GM18520 (cell line): ENCODE measurements around the gene ASTN1.

Source experiments
- ATAC-seq: cut with Tn5 transposase; IDR thresholded peaks from one replicate; pipeline ENCODE4 v1.9.1; 2021; ENCODE audit not compliant: unreplicated experiment

The ASTN1 gene

DNA sequence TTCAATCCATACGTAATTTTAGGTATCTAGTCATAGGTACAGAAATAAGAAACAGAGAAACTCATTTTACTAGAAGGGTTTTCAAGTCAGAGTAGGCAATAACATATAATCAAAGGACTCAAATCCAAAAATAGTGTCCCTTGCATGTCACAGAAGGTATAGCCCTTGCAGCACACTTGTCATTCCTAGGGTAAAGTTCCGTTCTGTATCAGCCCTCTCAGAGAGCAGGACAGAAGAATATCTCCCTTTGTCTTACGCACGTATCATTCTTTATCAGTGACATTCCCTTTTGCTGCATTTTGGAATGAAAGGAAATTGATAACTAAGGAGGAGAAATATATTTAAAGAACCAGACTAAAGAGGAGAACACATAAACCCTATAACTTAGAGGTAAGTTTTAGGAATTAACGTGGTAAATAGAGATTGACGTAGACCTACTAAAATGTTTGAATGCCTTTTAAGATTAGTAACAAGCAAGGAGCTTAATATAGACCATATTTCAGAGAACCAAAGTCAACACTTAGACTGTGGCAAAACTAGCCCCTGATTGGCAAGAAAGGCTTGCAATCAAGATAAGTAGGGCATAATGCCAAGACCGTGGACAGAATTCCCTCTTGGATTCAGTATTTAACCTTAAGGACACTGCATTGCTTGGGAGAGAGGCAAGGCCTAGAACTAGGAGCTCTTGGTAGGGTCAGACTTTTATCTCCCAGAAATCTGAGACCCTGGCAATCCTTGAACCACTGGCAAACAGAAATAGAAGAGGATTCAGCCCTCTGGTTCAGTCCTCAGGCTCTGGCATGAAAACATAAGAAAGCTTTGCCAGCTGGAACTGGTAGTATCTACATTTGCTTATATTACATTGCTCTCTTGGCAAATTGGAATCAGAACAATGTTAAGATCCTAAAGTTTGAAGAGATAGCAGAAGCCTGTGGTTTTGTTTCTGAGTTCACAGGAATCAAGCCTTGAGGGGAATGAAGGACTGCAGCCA is 232.1 kb downstream of the ASTN1 start:
- no peak for ATAC-seq

DNA sequence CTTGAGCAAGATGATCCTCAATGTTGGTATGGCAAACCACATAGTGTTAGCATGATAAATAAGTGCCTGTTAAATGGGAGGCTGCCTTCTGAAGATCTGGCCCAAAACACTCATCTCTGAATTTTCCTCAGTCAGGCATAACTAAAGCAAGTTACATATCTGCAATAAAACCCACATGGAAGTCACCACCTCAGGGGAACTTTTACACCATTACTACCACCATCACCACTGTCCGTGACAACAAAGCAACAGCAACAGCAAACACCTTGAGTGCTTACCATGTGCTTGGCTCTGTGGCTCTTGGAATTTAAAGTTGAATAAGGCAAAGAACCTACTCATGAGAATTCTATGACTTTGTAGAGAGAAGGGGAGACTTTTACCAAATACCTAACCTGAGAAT is 233.0 kb downstream of the ASTN1 start:
- no peak for ATAC-seq

DNA sequence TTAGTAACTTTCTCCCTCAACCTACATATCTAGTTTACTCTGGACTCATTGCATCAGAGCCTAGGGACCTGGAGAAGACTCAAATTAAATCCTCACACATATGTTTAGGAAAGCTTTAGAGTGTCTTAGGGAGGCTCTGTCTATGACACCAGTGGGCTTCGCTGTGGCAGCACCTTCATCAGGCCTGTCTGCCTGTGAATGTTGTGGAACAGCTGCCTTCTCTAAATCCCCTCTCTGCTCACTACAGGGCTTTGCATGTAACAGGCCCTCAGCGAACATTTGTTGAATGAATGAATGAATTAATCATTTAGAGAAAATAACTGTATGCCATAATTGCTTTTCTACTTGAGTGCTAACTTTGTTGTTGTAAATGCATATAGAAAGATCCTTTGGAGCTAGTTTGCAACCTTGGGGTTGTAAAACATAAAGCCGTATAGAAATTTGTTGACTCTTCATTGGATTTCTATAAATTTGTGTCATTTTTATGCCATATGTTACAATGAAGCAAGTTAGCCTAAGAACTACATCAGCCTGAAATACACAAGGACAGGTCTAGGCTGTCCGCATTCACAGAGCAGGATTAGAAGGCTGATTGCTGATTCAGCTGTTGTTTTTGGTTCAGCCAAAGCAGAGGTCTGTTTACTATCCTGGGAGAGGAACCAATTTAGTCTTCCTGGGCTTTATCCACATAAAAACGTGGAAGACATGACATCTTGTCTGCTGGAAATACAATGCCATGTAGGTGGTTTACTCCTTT is 238.0 kb downstream of the ASTN1 start:
- no peak for ATAC-seq

DNA sequence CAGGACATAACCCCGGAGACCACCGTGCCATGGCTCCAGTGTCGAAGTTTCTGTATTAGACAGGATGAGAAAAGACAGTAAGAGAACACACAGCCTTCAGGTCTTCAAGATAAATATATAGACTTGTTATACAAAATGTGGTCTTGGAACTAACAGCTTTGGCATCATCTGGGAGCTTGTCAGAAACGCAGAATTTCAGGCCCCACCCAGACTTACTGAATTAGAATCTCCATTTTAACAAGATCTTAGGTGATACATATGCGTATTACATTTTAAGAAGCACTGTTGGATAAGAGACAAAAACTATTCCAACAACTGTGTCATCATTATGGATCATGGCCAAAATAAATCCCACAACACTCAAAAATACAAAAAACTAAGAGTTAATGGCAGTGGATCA is 239.3 kb downstream of the ASTN1 start:
- no peak for ATAC-seq

DNA sequence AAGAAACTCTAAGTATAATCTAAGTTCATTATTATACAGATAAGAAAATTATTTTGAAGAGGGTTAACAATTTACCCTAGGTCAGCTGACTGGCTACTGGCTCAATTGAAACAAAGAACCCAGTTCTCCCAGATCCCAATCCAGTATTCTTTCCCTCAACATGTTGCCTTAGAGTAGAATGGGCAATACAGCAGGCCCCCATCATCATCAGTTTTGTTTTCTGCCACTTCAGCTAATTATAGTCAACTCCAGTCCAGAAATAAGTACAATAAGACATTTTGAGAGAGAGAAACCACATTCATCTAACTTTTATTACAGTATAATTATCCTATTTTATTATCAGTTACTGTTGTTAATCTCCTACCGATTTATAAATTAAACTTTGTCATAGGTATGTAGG is 241.2 kb downstream of the ASTN1 start:
- no peak for ATAC-seq

DNA sequence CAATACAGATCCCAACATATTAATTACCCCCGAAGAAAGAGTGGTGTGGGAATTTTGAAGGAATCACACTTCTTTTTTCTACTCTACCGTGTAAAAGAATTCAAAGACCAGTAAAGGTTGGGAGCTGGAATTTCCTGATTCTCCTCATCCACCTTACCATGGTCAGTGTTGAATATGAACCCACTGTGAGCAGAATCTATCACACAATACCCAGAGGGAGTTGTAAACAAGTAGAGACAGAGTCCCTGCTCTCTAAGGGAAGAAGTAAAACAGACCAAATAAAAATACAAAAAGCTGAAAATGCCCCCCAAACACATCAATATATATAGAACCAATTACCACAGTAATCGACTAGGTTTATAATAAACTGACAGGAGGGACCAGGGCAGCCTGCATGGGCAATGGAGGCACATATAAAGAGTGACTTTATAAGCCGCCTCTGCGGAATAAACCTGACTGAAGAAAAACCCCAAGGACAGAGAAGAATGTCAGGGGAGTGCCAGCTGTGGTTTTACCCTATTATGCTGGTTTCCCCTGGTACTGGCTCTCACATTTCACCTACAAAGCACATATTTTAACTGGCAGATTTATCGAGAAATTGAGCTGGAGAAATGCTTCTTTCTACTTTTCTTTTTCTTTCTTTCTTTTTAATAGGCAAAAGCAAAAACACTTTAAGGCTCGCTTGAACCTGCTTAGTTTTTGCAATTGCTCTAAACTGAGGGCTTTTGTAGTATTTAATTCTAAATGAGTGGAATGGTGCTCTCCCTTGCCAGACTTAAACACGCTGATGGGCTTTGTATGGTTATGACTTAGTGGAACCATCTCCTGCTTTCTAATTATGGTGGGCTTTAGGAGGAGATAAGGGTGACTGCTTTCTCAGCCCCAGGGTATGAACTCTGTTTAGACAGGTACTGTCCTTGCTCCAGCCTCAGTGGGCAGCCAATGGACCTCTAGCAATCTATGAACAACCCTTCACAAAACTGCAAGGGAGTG is 244.8 kb downstream of the ASTN1 start:
- no peak for ATAC-seq

DNA sequence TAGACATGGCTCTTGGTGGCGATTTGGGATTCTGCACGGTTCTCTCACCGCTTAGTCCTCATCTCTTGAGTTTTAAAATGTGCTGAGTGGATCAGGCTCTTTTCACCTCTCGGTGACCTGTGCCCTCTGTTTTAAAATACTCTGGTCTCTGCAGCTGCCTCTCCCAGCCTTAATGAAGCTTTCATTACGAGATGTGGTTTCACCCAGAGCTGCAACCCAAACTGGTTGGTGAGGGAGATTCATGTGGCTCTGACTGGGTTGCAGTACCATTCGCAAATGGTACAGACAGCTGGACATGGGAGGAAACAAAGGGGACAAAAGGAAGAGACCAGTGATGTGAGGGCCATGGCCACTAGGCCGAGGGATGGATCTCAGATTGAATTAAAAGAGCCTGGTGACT is 258.9 kb downstream of the ASTN1 start:
- ATAC-seq, result no peak

DNA sequence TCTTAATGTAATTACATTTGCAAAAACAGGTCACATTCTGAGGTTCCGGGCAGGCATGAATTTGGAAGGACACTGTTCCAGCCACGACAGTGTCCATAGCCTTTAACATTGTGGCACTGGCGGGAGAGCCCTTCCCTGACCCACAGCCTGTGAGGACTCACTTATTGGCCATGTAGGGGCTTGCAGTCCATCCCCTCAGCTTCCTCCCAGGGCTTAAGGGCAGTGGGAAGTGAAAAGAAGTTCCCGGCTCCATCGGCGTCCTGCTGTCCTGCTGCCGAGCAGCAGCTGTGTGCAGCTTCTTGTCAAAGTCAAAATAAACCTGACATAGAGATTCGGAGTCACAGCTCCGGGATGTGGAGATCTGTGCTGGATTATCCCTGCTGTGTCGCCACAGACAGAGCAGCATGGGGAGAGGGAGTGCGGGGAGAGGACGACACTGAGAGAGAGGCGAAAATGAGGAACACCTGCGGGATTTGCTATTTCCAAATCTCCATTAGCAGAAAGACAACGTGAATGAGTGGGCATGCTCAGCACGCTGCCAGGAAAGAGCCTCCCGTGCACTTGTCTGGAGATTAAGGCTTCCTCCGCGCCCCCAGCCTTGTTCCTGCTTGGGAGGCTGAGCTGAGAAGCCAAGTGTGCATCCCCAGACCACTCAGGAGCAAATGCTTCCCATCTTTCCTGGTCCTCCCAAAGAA is 260.3 kb downstream of the ASTN1 start:
- no peak for ATAC-seq

DNA sequence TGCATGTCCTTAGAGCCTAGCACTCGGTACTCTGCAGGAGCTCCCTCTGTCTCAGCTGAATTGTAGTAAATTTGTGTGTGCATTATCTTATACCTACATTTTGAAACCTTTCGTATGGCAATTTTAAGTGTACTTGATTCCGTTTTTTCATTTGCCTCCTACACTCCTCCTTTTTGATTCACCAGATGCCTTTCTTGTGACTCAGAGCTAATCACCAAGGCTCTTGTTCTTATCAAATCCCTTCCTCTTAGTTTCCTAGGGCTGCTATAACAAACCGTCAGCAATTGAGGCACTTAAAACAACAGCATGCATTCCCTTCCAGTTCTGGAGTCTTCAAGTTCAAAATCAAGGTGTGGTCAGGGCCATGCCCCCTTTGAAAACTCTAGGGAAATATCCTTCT is 261.0 kb downstream of the ASTN1 start:
- ATAC-seq, result no peak

DNA sequence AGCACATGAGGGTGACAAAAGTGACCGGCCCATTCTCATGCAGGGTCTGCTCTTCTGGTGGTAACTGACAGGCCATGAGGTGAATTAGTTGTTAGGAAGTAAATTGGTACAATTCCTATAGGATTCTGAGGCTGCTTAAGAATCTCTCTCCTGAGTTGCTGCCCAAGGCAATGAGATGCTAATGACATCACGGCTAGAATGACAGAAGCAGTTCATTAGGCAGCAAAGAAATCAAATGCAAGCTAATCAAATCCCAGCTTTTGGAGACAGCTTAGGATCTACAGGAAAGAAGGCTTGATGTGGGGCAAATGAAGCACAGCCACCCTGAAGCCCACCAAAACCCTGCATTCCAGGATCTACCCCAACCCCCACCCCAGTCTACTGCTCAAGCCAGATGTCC is 265.2 kb downstream of the ASTN1 start:
- no peak for ATAC-seq

DNA sequence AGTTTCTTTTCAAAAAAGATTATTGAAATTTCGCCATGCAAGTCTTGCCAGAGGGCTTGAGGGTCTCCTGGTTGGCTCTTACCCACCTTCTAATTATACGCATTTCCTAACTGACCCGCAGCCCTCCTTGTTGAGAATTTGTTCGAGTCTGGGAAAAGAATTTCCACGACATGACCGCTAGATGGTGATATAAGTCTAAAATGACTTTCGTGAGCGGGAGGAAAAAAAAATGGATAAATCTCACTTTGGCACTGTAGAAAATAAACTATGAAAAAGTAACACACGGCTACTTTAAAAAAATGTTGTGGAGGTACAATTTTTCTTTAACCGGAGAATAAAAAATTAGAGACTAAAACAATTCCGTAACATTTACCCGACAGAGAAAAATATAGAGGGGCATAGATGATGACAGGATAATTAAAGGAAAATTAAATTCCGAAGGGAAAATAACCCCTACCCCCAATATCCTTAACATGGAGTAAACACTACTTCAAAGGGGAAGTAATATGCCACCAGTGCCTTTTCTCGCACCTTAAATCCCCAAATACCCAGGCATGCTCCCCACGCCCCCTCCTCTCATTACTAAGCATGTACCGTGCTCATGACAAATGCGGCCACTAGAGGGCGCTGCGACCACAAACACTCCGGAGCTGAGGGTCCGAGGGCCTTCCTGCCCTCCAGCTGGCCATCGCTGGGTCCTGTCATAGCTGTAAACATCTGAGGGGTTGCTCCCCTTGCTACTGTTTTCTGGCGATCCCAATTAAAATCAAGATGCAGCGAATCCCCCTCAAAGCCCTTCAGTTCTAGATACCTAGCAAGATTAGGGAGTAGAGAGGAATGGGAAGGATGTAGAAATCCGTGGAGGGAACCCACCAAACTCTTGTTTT is 266.9 kb downstream of the ASTN1 start:
- no peak for ATAC-seq

DNA sequence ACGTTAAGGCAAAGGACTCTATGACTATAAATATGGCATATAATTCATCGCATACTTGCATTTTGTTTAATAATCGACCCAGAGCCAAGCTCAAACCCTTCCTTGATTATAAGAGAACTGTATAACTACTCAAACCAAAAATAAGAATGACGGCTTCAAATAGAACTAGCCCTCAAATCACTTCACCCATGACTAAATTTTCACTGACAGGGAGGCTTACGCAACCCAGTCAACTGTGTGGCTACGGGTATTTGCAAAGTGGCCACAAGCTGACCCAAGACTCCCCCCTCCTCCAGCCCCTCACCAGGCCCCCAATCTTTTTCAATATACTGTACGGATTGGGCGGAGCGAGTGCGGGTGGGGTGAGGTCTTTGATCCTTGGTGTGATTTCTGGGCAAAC is 268.3 kb downstream of the ASTN1 start:
- no peak for ATAC-seq

DNA sequence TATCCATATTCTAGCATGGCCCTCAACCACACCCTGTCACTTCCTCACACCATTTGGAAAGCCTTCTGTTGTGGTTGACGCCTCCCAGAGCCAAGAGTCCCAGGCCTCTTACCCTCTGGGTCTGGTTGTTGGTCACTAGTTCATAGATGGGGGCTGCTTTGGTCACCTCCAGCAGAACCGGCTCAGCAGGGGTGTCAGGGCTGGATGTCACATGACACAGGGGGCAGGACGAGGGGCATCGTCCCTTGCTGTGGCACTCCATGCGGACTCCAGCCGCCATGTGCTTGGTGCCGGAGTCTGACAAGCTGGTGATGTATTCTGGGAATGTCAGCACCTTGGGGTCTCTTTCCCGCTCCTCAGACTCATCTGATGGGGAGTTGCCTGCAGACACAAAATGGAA is 270.1 kb downstream of the ASTN1 start:
- ATAC-seq, result no peak

DNA sequence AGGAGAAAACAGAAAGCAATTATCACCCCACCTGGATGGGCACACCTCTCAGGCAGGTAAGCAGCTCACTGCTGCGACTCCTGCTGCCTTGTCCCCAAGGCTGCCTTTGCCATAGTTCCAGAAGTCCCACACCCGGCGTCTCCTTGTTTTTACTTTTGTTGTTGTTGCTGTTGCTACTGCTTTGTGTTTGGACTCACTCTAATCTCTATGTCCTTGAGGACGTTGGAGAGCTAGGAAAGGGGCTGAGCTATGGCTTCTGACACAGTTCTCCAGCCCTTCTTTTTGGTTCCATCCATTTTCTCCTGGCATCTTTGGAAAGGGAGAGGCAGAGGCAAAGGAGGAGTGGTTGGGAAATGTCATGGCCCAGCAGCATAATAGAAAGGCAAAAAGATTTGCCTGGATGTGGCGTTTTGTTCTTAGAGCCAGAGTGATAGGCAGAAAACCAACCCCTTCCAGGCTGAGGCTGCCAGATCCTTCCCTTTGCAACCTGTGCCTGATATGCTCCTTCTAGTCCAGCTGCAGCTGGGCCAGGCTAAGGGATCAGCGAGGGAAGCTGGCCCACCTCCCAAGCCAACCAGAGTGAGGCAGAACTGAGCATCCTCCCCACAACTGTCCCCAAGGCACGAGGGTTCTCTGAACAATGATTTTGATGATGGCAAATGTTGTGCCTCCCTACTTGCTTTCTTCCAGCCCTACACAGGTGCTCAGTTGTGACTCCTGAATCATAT is 270.7 kb downstream of the ASTN1 start:
- no peak for ATAC-seq

DNA sequence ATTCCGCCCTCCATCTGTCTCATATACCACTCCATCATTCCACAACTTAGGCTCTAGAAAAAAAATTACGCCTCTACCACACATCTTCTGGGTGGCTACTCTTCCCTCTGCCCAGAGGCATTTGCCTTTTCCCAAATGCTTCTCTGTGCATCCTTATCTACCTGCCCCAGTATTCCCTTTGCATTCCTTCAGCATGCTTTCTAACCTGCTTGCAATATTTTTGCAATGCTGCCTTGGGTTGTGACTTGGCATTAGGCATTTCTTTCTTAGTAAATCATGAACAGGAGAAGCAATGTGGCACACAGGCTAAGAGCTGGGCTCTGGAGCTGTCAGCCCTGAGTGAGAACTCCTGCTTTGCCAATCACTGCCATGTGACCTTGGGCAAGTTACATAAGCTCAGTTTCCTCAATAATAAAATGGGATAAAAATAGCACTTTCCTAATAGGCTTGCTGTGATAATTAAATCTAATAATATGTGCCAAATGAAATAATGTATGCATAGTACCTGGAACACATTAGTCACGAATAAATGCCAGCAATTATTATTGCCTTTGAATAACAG is 276.0 kb downstream of the ASTN1 start:
- no peak for ATAC-seq

DNA sequence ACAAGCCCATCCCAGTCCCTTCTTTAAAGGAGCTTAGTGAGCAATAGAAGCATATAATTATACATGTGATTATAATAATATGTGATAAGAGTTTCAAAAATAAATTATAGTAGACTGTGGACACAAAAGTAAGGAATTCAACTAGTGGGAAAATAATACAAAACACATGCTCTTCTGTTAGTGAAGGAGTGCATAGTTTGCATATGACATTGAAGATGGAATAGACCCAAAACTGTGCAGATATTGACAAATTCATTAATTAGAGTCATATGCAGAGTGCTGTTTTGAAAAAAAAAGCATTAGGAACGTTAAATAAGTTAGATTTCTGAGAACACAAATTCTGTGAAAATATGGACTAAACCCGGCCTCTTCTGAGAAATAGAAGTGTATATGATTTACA is 278.8 kb downstream of the ASTN1 start:
- ATAC-seq, result no peak

DNA sequence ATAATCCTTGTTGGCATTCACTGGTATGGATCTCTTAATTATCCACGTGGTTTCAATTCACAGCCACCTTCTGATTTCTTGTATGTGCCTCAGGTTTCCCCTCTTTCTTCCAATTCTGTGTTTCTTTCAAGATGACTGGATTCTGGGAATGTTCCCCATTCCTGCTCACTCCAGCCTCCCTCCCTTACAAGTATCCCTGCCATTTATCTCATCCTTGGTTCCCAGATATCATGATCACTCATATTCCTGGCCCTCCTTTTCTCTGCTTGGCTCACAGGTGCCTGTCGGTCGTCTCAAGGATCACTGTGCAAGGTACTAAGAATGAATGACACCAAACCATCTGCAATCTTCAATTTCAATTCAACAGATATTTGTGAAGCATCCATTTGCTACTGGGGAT is 279.2 kb downstream of the ASTN1 start:
- no peak for ATAC-seq

DNA sequence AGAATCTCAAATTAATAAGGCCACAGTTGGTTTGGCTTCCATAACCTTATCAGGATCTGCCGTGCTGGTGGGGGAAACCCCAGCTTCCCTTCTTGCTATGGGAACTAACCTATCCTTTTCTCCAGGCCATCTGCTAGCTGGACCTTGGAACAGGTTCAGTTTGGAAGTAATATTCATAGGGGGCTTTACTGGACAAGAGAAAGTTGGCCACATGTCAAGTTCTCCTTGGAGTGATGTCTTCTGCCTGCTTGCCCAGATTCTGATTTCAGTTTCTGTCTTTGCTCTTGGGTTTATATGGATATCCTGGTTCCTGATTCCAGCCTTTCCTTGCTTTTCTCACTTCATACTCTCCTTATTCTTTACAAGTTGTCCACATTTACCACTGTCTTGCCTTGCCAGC is 279.6 kb downstream of the ASTN1 start:
- ATAC-seq, result no peak
